Measurements from ENCODE around the gene GNAT1. TPM values are rescaled to one million over a fixed set of nuclear protein-coding genes. Genes with fewer than 3 reads are reported as not detected.

GNAT1 gene
- total and polyA plus RNA-seq, 2 of the 13 experiments (the other 11 are each of a cell fraction or from before 2014, with no cell fraction given), result 0.15 TPM; not detected in 1

- TF ChIP-seq THAP8 (CRISPR knock-in tag; IDR thresholded peaks at IDR 0.05; ENCODE audit: borderline replicate concordance) (no peak), GTF3A (CRISPR knock-in tag; conservative IDR thresholded peaks at IDR 0.05) (no peak), WIZ (CRISPR knock-in tag; IDR thresholded peaks at IDR 0.05) (peak; percentile 18; the same call in 1 of the 2 replicates), ZNF33B (CRISPR knock-in tag; IDR thresholded peaks at IDR 0.05) (no peak), REL (CRISPR knock-in tag; conservative IDR thresholded peaks at IDR 0.05) (no peak), TOPORS (CRISPR knock-in tag; IDR thresholded peaks at IDR 0.05) (no peak), AGO1 (IDR thresholded peaks at IDR 0.05; ENCODE audit: low read depth, low read length, poor library complexity, severe bottlenecking) (no peak), LCORL (IDR thresholded peaks at IDR 0.05) (no peak), LCORL (CRISPR knock-in tag; IDR thresholded peaks at IDR 0.05) (peak; percentile 39; the same call in 1 of the 2 replicates), MLLT10 (CRISPR knock-in tag; IDR thresholded peaks at IDR 0.05) (no peak), ZNF777 (CRISPR knock-in tag; IDR thresholded peaks at IDR 0.05) (no peak), MTF2 (CRISPR knock-in tag; IDR thresholded peaks at IDR 0.05; ENCODE audit: borderline replicate concordance) (no peak), PRPF4 (IDR thresholded peaks at IDR 0.05; ENCODE audit: low read depth, low read length, poor library complexity, severe bottlenecking) (no peak), RXRB (CRISPR knock-in tag; IDR thresholded peaks at IDR 0.05; ENCODE audit: borderline replicate concordance) (peak; percentile 47; the same call in 1 of the 2 replicates), RBAK (CRISPR knock-in tag; IDR thresholded peaks at IDR 0.05) (no peak), KDM6A (CRISPR knock-in tag; IDR thresholded peaks at IDR 0.05; ENCODE audit: low read depth) (no peak; the same call in 1 of the 2 replicates), HNRNPLL (IDR thresholded peaks at IDR 0.05; ENCODE audit: low read depth, low read length, poor library complexity, severe bottlenecking) (no peak), MTA3 (CRISPR knock-in tag; IDR thresholded peaks at IDR 0.05) (no peak), ZNF557 (CRISPR knock-in tag; IDR thresholded peaks at IDR 0.05) (no peak), ZNF383 (CRISPR knock-in tag; IDR thresholded peaks at IDR 0.05; ENCODE audit: borderline replicate concordance) (no peak), RFXANK (CRISPR knock-in tag; IDR thresholded peaks at IDR 0.05) (no peak), HNRNPUL1 (IDR thresholded peaks at IDR 0.05; ENCODE audit: low read depth, low read length) (no peak)
- TF ChIP-seq, protein P1, sequence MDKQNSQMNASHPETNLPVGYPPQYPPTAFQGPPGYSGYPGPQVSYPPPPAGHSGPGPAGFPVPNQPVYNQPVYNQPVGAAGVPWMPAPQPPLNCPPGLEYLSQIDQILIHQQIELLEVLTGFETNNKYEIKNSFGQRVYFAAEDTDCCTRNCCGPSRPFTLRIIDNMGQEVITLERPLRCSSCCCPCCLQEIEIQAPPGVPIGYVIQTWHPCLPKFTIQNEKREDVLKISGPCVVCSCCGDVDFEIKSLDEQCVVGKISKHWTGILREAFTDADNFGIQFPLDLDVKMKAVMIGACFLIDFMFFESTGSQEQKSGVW (CRISPR knock-in tag; IDR thresholded peaks at IDR 0.05; ENCODE audit: borderline replicate concordance), result no peak
- TF ChIP-seq, protein P2, sequence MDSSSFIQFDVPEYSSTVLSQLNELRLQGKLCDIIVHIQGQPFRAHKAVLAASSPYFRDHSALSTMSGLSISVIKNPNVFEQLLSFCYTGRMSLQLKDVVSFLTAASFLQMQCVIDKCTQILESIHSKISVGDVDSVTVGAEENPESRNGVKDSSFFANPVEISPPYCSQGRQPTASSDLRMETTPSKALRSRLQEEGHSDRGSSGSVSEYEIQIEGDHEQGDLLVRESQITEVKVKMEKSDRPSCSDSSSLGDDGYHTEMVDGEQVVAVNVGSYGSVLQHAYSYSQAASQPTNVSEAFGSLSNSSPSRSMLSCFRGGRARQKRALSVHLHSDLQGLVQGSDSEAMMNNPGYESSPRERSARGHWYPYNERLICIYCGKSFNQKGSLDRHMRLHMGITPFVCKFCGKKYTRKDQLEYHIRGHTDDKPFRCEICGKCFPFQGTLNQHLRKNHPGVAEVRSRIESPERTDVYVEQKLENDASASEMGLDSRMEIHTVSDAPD (CRISPR knock-in tag; IDR thresholded peaks at IDR 0.05), result no peak
- TF ChIP-seq, protein P3, sequence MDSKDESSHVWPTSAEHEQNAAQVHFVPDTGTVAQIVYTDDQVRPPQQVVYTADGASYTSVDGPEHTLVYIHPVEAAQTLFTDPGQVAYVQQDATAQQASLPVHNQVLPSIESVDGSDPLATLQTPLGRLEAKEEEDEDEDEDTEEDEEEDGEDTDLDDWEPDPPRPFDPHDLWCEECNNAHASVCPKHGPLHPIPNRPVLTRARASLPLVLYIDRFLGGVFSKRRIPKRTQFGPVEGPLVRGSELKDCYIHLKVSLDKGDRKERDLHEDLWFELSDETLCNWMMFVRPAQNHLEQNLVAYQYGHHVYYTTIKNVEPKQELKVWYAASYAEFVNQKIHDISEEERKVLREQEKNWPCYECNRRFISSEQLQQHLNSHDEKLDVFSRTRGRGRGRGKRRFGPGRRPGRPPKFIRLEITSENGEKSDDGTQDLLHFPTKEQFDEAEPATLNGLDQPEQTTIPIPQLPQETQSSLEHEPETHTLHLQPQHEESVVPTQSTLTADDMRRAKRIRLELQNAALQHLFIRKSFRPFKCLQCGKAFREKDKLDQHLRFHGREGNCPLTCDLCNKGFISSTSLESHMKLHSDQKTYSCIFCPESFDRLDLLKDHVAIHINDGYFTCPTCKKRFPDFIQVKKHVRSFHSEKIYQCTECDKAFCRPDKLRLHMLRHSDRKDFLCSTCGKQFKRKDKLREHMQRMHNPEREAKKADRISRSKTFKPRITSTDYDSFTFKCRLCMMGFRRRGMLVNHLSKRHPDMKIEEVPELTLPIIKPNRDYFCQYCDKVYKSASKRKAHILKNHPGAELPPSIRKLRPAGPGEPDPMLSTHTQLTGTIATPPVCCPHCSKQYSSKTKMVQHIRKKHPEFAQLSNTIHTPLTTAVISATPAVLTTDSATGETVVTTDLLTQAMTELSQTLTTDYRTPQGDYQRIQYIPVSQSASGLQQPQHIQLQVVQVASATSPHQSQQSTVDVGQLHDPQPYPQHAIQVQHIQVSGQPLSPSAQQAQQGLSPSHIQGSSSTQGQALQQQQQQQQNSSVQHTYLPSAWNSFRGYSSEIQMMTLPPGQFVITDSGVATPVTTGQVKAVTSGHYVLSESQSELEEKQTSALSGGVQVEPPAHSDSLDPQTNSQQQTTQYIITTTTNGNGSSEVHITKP (CRISPR knock-in tag; IDR thresholded peaks at IDR 0.05; ENCODE audit: low read depth), result 0 out of 2 replicates have a peak, but pooled peaks have one; percentile 69
Measured at GRCh38 chr3:50201573-50202315, 10.3 kb downstream of the GNAT1 start (continued).

Data from HepG2 (cell line).